ENCODE data around the gene GRIA1.
A peak's percentile ranks its signal among the peaks of the same experiment; 100 is the strongest.

DNA sequence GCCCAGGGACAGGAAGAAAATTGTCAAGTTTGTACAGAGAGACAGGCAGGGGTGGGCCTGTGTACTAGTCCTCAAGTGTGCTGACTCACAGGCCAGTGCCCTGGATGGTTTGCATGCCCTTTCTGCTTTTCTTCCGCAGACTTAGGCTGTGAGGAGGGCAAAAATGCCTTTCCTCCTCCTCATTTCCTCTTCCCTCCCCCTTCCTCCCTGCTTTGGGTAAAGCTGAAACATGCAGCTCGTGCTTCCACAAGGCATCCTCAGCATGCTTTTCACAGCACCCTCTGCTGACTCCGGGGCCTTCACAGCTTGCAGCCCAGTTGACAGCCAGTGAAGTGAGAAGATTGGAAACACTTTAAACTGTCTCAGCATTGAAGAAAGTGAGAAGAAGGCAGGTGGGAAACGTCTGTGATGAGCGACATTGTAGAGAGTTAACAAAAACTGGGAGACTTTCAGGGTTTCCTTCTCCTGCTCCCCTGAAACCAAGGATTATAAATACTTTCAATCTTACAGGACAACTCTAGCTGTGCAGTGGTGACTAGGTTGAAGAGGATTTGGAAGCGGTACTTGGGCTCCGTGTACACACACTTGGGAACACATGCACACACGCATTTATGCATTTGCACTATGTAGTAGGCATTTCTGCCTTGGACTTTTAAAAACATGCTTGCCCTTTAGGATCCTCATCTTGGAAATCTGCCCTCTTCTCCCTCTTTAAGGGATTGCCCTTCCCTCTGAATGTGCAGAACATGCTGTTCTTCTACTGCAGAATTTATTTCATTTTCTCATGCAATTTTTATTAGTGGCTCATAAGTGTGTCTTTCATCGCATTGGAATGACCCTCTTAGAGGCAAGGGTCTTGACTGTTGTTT, 138.8 kb downstream of the GRIA1 start:
- peak; percentile 35 for TF ChIP-seq POLR2AphosphoS5 (IDR thresholded peaks at IDR 0.05)
- TF ChIP-seq, protein P1, sequence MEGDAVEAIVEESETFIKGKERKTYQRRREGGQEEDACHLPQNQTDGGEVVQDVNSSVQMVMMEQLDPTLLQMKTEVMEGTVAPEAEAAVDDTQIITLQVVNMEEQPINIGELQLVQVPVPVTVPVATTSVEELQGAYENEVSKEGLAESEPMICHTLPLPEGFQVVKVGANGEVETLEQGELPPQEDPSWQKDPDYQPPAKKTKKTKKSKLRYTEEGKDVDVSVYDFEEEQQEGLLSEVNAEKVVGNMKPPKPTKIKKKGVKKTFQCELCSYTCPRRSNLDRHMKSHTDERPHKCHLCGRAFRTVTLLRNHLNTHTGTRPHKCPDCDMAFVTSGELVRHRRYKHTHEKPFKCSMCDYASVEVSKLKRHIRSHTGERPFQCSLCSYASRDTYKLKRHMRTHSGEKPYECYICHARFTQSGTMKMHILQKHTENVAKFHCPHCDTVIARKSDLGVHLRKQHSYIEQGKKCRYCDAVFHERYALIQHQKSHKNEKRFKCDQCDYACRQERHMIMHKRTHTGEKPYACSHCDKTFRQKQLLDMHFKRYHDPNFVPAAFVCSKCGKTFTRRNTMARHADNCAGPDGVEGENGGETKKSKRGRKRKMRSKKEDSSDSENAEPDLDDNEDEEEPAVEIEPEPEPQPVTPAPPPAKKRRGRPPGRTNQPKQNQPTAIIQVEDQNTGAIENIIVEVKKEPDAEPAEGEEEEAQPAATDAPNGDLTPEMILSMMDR (IDR thresholded peaks at IDR 0.05) = no peak

Measured in gastroesophageal sphincter (tissue), 3 donors.